Suppressor macrophage treated with lipopolysaccharide for 1 hour (primary cell): ENCODE measurements around the gene RAB31.
"Not testable (repeated sequence)": the region's sequence is repeated elsewhere in the genome, so short reads cannot be mapped to it uniquely, and the experiment has no call there.

ENCODE experiments used
- DNase-seq, 3 donors: peaks; one replicate each; pipeline ENCODE4 v3.0.0-alpha.2; 2020 to 2022

The RAB31 gene

GRCh38 chr18:9848170-9848879 is 140.2 kb downstream of the RAB31 start:
- no peak for DNase-seq

GRCh38 chr18:9849407-9850283 is 141.5 kb downstream of the RAB31 start:
- peak; percentile 85 to 91 (median 88) for DNase-seq

GRCh38 chr18:9850309-9850708 is 142.2 kb downstream of the RAB31 start:
- DNase-seq: no peak

- peak; percentile 68 to 91 (median 88) for DNase-seq
Observed at GRCh38 chr18:9851511-9851910, 143.4 kb downstream of the RAB31 start.

- DNase-seq: no peak
Observed at GRCh38 chr18:9852266-9853081, 144.4 kb downstream of the RAB31 start.

- DNase-seq: no peak
Observed at GRCh38 chr18:9854801-9855676, 146.9 kb downstream of the RAB31 start.

GRCh38 chr18:9855681-9856080 is 147.6 kb downstream of the RAB31 start:
- DNase-seq: no peak

- peak in 1 of 3 donors; percentile 25 for DNase-seq
Observed at GRCh38 chr18:9856092-9856491, 148.0 kb downstream of the RAB31 start.

- not testable (repeated sequence) for DNase-seq
Observed at GRCh38 chr18:9857479-9857998, 149.4 kb downstream of the RAB31 start.

- no peak for DNase-seq
Observed at GRCh38 chr18:9858642-9859041, 150.5 kb downstream of the RAB31 start.

GRCh38 chr18:9859232-9859631 is 151.1 kb downstream of the RAB31 start:
- DNase-seq: no peak

GRCh38 chr18:9860682-9861081 is 152.6 kb downstream of the RAB31 start:
- no peak for DNase-seq

- DNase-seq: no peak
Observed at GRCh38 chr18:9861157-9861556, 153.1 kb downstream of the RAB31 start.

- no peak for DNase-seq
Observed at GRCh38 chr18:9861933-9862332, 153.8 kb downstream of the RAB31 start.

GRCh38 chr18:9862686-9863085 is 154.6 kb downstream of the RAB31 start:
- no peak for DNase-seq

GRCh38 chr18:9863282-9863681 is 155.2 kb downstream of the RAB31 start:
- DNase-seq: no peak

GRCh38 chr18:9865764-9866490 is 157.8 kb downstream of the RAB31 start:
- DNase-seq: peak; percentile 69 to 74 (median 74)

- DNase-seq: peak; percentile 65 to 80 (median 69)
Observed at GRCh38 chr18:9866627-9867026, 158.5 kb downstream of the RAB31 start.

- peak in 2 of 3 donors; percentile 39 to 46 for DNase-seq
Observed at GRCh38 chr18:9867071-9867594, 159.0 kb downstream of the RAB31 start.

GRCh38 chr18:9868857-9869714 is 161.0 kb downstream of the RAB31 start:
- no peak for DNase-seq
